MM.1S (cell line): Measurements from ENCODE around the gene KEAP1.

Experiments
- DNase-seq: peaks from one replicate; pipeline ENCODE4 v3.0.0-alpha.2; 2015
- H2AFZ ChIP-seq: fragments of 300-600 bp; sonication (generic); 2 replicates; pipeline ENCODE4 v1.6.0; 2016; ENCODE audit warnings: antibody characterized with exemption, low read length
- H3F3A ChIP-seq: fragments of 300-600 bp; sonication (generic); 2 replicates; pipeline ENCODE4 v1.6.1; 2016; ENCODE audit warnings: mild to moderate bottlenecking, antibody characterized with exemption, low read length, moderate library complexity, mixed read lengths; ENCODE audit not compliant: insufficient read depth
- H3K27ac ChIP-seq: fragments of 300-600 bp; sonication (generic); 2 replicates; pipeline ENCODE4 v1.5.1; 2016; ENCODE audit warnings: mild to moderate bottlenecking, low read length
- H3K27me3 ChIP-seq: fragments of 300-600 bp; sonication (generic); replicated peaks from 2 replicates; pipeline ENCODE4 v1.6.0; 2016; ENCODE audit warnings: low read length; ENCODE audit not compliant: insufficient read depth
- H3K36me3 ChIP-seq: fragments of 300-600 bp; sonication (generic); replicated peaks from 2 replicates; pipeline ENCODE4 v1.6.1; 2016; ENCODE audit warnings: mild to moderate bottlenecking, low read length, mixed read lengths; ENCODE audit not compliant: insufficient read depth
- H3K4me1 ChIP-seq: fragments of 300-600 bp; sonication (generic); 2 replicates; pipeline ENCODE4 v1.6.1; 2016; ENCODE audit warnings: low read length, mixed read lengths
- H3K4me2 ChIP-seq: fragments of 300-600 bp; sonication (generic); 2 replicates; pipeline ENCODE4 v1.6.0; 2016; ENCODE audit warnings: low read depth, low read length
- H3K4me3 ChIP-seq: fragments of 300-600 bp; sonication (generic); 2 replicates; pipeline ENCODE4 v1.5.1; 2016; ENCODE audit warnings: low read length, mixed read lengths
- H3K79me2 ChIP-seq: fragments of 300-600 bp; sonication (generic); 2 replicates; pipeline ENCODE4 v1.6.1; 2016; ENCODE audit warnings: mixed run types, low read length, mixed read lengths
- H3K9ac ChIP-seq: fragments of 300-600 bp; sonication (generic); 2 replicates; pipeline ENCODE4 v1.6.1; 2016; ENCODE audit warnings: low read length, mixed read lengths
- H3K9me2 ChIP-seq: fragments of 300-600 bp; sonication (generic); replicated peaks from 2 replicates; pipeline ENCODE4 v1.6.1; 2016; ENCODE audit warnings: mild to moderate bottlenecking, low read length, mixed read lengths; ENCODE audit not compliant: insufficient read depth
- H3K9me3 ChIP-seq: fragments of 300-600 bp; sonication (generic); replicated peaks from 2 replicates; pipeline ENCODE4 v1.6.1; 2016; ENCODE audit warnings: mild to moderate bottlenecking, low read length, mixed read lengths; ENCODE audit not compliant: insufficient read depth
- H4K20me1 ChIP-seq: fragments of 300-600 bp; sonication (generic); 2 replicates; pipeline ENCODE4 v1.6.1; 2016; ENCODE audit warnings: mild to moderate bottlenecking, low read length, moderate library complexity, mixed read lengths; ENCODE audit not compliant: insufficient read depth
- CTCF ChIP-seq: fragments of 300-600 bp; sonication (generic); IDR thresholded peaks from 2 replicates; pipeline ENCODE4 v1.5.1; 2016; ENCODE audit warnings: antibody characterized with exemption, low read length, mixed read lengths
- EZH2 ChIP-seq: fragments of 300-600 bp; sonication (generic); optimal IDR thresholded peaks from 2 replicates; pipeline ENCODE3; 2017; ENCODE audit warnings: low read depth, mild to moderate bottlenecking, antibody characterized with exemption, low read length, mixed read lengths
- EZH2phosphoT487 ChIP-seq: fragments of 300-600 bp; sonication (generic); IDR thresholded peaks from 2 replicates; pipeline ENCODE4 v1.6.1; 2018; ENCODE audit warnings: antibody characterized with exemption, low read length

Gene KEAP1

GRCh38 chr19:10442698-10443097, 60.5 kb downstream of the KEAP1 start:
- H3K9me2 ChIP-seq = no peaks in the 10 kb centered on the region
- H3K9ac ChIP-seq = no peak overlapping the region
- no peak overlapping the region for H3K4me3 ChIP-seq
- H3K36me3 ChIP-seq = no peaks in the 10 kb centered on the region
- H2AFZ ChIP-seq = no peak overlapping the region
- no peaks in the 10 kb centered on the region for H3K4me1 ChIP-seq
- TF ChIP-seq CTCF (no peak), EZH2 (no peak), EZH2phosphoT487 (no peak)
- no peak for DNase-seq
- H3K27ac ChIP-seq = no peak overlapping the region
- no peak overlapping the region for H3K4me2 ChIP-seq
- no peaks in the 10 kb centered on the region for H3F3A ChIP-seq
- no peaks in the 10 kb centered on the region for H3K79me2 ChIP-seq
- H4K20me1 ChIP-seq = no peaks in the 10 kb centered on the region
- H3K9me3 ChIP-seq = no peaks in the 10 kb centered on the region
- H3K27me3 ChIP-seq = no peaks in the 10 kb centered on the region

GRCh38 chr19:10439588-10439987, 63.6 kb downstream of the KEAP1 start:
- Histone ChIP-seq H3K79me2 (no peaks in the 10 kb centered on the region), H3K4me3 (no peak overlapping the region), H3K4me1 (no peaks in the 10 kb centered on the region), H3F3A (no peaks in the 10 kb centered on the region), H3K36me3 (no peaks in the 10 kb centered on the region), H3K27ac (no peak overlapping the region), H3K4me2 (no peak overlapping the region), H4K20me1 (no peaks in the 10 kb centered on the region), H2AFZ (no peak overlapping the region), H3K9me3 (no peaks in the 10 kb centered on the region), H3K9ac (no peak overlapping the region), H3K27me3 (no peaks in the 10 kb centered on the region), H3K9me2 (no peaks in the 10 kb centered on the region)
- no peak for TF ChIP-seq EZH2
- TF ChIP-seq EZH2phosphoT487 = no peak
- TF ChIP-seq CTCF = no peak
- DNase-seq = no peak
